T-helper 2 cell (primary cell): ENCODE data around the gene IL17C.

Source experiments
- DNase-seq, 5 experiments: peaks; one replicate each; pipeline versions ENCODE4 v3.0.0 to v3.0.0-alpha.2; 2012 to 2022

Gene IL17C

GRCh38 chr16:88646345-88647034 lies 8.1 kb downstream of the IL17C start:
- DNase-seq = no peak

GRCh38 chr16:88647178-88648070 lies 9.1 kb downstream of the IL17C start:
- DNase-seq = no peak

GRCh38 chr16:88649195-88649923 lies 11.0 kb downstream of the IL17C start:
- DNase-seq = no peak

DNA sequence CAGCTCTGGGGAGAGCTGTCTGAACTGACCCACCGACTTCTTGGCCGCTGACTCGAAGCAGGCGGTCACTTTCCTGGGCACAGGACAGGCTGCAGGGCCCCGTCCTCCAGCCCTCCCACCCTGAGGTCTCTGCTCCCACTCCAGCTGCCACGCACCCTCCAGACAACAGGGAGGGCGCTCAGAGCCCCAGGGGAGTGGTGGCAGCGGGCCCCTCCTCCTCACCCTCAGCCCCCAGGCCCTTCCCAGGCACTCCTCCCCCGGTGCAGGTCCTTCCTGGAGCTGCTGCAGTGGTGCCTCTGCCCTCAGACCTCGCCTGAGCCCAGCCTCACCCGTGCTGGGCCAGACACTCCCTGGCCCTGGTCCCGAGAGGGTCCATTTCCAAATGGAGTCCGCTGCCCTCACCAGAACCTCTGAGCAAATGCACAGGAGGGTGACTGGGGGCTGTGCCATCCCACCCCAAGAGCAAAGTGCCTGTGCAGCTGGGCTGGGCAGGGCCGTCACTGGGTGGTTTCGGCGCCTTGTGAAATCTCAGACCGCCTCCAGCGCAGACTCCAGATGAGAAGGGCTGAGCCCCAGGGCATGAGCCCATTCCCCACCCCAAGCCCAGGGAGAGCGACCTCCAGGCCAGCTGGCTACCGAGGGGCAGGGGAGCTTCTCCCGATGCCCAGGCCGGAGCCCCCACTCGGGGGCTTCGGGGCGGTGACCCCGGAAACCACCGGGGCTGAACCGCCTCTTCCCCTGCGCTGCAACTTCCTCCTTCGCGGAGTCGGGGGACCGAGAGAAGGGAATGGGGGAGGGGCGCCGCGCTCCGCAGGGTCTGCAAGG lies 11.8 kb downstream of the IL17C start:
- DNase-seq = peak in 2 of 5 experiments; percentile 38 to 52

GRCh38 chr16:88650749-88651275 lies 12.4 kb downstream of the IL17C start, which contains the start of gene CYBA:
TSS of gene CYBA (minus strand) at chr16:88651053. CDS start at chr16:88651013, 40 bp downstream.
- peak; percentile 59 to 91 (median 75) for DNase-seq

GRCh38 chr16:88651276-88651988 lies 13.1 kb downstream of the IL17C start:
- peak in 4 of 5 experiments; percentile 49 to 92 (median 70) for DNase-seq

GRCh38 chr16:88651989-88652761 lies 13.8 kb downstream of the IL17C start:
- DNase-seq = no peak

- no peak for DNase-seq
Measured at GRCh38 chr16:88652762-88653063, 14.3 kb downstream of the IL17C start.

DNA sequence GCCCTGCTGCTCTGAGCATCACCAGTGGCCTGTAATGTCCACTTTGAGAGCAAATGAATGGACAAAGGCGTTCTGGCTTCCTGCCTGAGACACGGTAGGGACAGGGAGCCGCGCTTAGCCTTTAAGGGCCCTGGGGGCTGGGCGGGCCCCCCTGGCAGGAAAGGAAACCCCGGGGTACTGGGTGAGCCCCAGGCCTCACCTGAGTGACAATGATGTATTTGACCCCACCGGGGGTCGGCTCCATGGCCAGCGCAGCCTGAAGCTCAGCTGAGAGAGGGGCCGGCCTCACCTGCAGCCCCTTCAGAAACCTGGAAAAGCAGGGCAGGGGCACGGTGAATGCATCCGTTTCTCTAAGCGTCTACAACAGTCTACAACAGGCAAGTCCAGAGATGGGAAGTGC lies 14.7 kb downstream of the IL17C start:
- DNase-seq = no peak

DNA sequence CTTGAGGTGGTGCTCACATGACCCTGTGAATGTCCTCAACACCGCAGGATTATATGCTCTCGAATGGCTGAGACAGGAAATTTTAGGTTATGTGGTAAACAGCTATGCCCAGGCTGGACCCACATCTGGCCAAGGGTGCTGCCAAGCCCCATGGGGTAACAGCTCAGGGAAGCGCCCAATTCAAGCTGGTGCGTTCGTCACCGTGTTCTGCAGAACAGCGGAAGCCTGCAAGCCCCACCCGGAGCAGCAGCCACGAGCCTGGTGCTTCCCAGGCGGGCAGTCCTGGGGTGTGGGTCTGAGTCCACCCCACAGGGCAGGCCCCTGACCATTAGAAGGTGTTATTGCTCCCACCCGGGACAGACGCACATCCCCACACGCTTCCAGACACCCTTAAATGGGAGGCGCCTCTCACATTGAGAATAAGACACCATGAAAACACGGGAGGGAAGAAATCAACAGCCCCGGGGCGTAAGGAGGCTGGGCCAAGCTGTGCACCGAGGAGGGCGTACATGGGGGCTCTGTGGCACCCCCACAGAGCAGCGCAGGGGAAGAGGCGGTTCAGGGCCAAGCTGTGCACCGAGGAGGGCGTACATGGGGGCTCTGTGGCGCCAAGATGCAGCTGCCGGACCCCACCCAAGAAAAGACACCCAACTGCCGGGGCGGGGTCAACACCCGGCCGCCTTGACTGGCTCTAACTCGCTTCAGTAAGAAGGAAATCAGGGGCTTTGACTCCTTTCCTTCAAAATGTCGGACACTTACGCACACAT lies 15.4 kb downstream of the IL17C start:
- no peak for DNase-seq

DNA sequence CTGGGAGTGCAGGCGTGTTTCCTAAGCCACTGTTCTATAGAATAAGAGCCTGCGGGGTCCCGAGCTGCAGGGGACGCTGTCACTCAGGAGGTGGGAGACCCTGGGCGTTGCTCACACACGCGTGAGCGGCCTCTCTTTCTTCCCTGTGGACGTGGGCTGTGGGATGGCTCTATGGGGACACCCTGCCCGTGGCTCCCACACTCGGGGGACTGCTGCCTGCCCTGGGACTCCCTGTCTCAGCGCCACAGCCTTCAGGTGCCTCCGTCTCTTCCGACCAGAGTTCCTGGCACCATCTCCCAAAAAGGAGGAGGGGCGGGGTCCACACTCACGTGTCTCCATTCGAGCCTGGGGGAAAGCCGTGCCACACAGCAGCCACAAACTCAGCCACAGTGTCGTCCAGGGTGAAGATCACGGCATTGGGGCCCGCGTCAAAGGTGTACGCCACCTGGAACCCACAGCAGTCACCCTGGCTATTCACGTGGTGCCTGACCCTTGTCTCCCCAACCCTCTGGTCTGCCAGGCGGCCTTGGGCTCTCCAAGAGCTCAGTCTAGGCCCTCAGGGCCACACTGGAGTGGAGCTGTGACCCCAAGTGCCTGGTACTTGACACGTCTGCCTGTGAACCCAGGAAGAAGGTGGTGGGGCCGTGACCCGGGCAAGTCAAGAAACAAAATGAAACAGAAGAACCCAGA lies 16.1 kb downstream of the IL17C start:
- DNase-seq = no peak

DNA sequence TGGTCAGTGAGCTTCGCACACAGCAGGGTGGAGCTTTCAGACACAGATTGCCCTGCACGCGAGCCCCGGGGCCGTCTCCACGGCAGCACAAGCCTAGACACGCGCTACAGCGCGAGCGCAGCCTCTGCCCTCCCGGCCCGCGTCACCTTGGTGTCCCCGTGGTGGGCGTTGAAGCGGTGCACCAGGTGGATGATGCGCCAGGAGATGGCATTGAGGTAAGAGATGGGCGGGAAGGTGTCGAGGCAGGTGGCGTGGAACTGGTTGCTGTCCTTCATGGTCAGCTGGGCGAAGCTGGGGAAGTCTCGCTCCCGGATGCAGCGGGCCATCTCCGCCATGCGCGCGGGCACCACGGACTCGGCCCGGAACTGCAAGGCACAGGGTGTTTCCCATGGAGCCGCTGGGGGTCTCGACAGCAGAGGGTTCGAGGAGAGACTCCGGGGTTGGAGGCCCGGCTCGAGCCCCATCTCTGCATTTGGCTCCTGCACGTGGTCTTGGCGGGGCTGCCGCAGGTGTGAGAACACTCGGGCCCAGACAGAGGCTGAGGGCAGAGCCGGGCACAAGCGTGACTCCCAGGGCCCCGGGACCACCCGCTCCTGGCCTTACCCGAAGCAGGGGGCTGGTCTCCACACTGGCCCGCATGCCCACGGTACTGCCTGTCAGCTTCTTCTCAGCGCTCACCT lies 16.8 kb downstream of the IL17C start:
- DNase-seq = no peak

DNA sequence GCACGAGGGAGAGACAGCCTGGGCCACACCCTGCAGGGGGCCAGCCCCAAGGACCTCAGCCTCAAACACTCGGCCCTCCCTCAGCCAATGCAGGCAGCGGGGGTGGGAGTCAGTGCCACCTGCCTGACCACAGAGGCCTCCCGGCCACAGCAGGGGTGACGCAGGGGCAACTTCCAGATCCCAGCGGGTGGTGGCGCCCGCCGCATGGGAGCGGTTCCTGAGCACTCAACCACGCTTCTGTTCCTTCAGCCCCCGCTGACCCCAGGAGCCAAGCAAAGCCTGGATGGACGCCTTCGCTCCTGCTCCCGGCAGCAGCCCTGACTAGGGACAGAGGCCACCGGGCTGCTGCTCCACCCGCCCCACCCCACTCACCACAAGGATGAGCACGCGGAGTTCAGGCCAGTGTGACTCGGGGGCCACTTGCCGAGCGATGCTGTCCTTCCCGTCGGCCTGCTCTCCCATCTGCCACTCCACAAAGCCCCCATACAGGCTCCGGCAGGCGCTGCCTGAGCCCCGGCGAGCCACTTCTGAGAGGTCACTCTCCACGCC lies 17.4 kb downstream of the IL17C start:
- no peak for DNase-seq

GRCh38 chr16:88656291-88656980 lies 18.1 kb downstream of the IL17C start:
- DNase-seq = no peak

DNA sequence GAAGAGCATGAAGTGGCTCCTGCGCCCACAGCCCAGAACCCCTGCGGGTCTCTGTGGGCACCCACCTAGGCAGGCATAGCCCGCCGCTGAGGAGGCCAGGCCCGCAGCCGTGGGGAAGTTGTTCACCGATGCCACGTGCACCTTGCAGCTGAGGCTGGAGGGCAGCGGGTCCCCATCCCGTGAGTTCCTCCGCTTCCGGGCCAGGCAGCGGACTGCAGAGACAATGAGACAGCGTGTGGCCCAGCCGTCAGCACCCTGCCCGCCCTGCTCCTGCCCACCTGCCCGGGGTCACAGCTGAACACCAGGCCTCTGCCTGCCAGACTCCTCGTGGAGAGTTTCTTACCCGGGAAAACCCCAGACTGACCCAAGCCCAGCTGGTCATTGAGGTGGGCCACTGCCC lies 19.0 kb downstream of the IL17C start:
- no peak for DNase-seq

DNA sequence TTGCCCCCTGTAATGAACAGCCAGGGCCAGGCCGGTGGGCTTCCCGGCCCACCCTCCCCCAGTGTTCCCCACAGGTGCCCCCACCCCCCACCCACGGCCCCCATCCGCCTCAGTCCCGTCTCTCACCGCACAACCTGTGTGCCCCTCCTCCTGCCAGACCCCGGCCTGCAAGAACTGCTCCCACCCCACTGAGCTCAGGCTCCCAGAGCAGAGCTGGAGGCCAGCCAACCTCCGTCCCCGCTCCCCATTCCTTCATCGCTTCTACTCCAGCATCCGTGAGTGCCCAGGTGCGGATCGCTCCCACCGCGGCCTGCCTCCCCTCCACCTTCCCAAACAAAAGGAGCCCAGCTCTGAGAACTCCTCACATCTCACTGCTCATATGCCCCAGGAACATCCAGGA lies 20.3 kb downstream of the IL17C start:
- DNase-seq = no peak

DNA sequence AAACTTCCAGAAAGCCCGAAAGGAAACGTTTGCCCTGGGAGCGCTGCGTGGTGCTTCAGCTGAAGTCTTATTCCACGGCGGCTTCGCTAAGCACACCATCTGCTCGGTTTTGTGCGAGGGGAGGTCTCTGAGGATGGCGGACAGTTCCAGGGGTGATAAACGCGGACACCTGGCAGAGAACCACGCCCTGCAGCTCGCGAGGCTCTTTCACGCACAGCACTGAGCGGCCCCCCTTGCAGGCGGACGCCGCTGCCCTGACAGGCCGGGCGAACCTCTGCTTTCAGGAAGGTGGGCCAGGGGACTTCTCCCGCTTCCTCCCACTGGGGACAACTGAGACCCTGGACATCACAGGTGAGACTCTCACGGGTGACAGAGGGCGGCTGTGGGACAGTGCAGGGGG lies 20.8 kb downstream of the IL17C start:
- no peak for DNase-seq

DNA sequence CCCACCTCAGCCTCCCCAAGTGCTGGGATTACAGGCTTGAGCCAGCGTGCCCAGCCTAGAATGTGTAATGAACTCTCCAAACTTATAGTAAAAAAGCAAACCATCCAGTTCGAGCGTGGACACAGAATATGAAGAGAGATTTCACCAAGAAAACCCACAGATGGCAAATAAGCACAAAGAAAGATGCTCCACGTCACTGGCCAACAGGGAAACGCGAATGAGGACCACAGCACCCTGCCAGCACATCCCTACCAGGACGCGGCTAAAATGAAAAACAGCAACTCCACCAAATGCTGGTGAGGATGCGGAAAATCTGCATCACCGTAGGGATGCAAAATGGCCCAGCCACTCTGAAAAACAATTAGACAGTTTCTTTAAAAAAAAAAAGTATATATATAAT lies 23.1 kb downstream of the IL17C start:
- DNase-seq = no peak
